ENCODE measurements around the gene PDK1. TPM values are rescaled to one million over a fixed set of nuclear protein-coding genes. Genes with fewer than 3 reads are reported as not detected.

Gene PDK1
- total RNA-seq, 1 donor: 26.8 TPM

DNA sequence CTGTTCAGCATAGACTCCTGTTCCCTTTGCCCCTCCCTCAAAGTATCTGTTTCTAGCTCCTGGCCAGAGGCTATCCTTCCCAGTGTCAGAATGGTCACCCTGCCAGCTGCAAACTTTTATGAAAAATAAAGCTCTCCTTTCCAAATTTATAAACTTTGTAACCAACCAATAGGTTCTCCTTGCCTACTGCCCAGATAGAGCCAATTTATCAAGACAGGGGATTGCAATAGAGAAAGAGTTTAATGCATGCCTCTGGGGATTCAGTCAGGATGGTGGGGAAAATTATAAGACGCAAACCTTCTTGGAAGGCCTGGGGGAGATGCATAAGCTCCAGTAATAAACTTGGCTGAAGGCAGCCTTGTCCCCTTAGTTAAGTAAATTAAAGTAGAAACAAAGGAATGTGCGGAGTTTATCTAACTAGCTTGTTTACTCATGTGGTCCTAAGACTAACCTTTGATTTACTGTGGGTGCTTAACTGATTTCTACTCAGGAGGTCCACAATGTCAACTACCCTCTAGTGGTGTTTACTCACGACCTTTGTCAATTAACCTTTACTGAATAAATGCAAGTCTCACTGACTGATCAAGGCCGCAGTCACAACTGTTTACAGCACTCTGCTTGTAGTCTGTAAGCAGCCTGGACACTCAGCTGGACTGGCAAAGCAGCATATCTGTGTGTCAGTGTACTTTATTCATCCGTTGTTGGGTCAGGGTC is 42.9 kb upstream of the PDK1 start:
- Histone ChIP-seq H3K79me2 (ENCODE audit: insufficient read depth, low read length) (no peaks in the 10 kb centered on the region), H3K36me3 (ENCODE audit: insufficient read depth, low read length) (no peaks in the 10 kb centered on the region), H3K4me1 (ENCODE audit: insufficient read depth, low read length) (no peaks in the 10 kb centered on the region), H3K27me3 (ENCODE audit: insufficient read depth, low read length) (no peaks in the 10 kb centered on the region), H3K4me3 (ENCODE audit: insufficient read depth, low read length) (no peak overlapping the region), H2AFZ (ENCODE audit: low read length) (no peak overlapping the region), H3K4me2 (ENCODE audit: insufficient read depth, low read length) (no peak overlapping the region), H3K9me3 (ENCODE audit: low read depth, low read length) (peaks cover 12% of the 10 kb centered on the region), H4K20me1 (ENCODE audit: insufficient read depth, low read length) (no peaks in the 10 kb centered on the region), H3K27ac (ENCODE audit: low read depth, low read length) (no peak overlapping the region)
- TF ChIP-seq, protein P1, sequence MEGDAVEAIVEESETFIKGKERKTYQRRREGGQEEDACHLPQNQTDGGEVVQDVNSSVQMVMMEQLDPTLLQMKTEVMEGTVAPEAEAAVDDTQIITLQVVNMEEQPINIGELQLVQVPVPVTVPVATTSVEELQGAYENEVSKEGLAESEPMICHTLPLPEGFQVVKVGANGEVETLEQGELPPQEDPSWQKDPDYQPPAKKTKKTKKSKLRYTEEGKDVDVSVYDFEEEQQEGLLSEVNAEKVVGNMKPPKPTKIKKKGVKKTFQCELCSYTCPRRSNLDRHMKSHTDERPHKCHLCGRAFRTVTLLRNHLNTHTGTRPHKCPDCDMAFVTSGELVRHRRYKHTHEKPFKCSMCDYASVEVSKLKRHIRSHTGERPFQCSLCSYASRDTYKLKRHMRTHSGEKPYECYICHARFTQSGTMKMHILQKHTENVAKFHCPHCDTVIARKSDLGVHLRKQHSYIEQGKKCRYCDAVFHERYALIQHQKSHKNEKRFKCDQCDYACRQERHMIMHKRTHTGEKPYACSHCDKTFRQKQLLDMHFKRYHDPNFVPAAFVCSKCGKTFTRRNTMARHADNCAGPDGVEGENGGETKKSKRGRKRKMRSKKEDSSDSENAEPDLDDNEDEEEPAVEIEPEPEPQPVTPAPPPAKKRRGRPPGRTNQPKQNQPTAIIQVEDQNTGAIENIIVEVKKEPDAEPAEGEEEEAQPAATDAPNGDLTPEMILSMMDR (IDR thresholded peaks at IDR 0.05; ENCODE audit: extremely low read depth, low read depth, low read length): no peak
- no peak for DNase-seq (ENCODE audit: insufficient read length, low spot score, missing footprints)

DNA sequence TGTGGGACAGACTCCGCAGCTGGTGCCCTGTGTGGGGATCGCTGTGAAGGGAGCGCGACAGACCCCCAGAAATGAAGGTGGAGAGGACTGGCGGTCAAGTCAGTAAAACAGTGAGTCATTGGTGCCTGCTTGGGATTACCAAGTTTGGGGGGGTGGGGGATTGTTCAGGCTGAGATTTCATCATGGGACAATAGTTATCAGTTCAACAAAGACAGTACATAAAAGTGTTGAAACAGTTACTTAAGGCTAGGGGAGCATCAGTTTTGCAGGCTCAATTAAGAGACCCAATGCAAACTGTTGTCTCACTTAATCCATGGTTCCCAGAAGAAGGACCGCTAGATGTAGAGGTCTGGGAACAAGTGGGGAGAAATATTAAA is 42.4 kb upstream of the PDK1 start:
- Histone ChIP-seq H4K20me1 (ENCODE audit: insufficient read depth, low read length) (no peaks in the 10 kb centered on the region), H3K4me3 (ENCODE audit: insufficient read depth, low read length) (no peak overlapping the region), H3K27ac (ENCODE audit: low read depth, low read length) (no peak overlapping the region), H3K9me3 (ENCODE audit: low read depth, low read length) (peaks cover 12% of the 10 kb centered on the region), H3K79me2 (ENCODE audit: insufficient read depth, low read length) (no peaks in the 10 kb centered on the region), H2AFZ (ENCODE audit: low read length) (no peak overlapping the region), H3K4me1 (ENCODE audit: insufficient read depth, low read length) (no peaks in the 10 kb centered on the region), H3K27me3 (ENCODE audit: insufficient read depth, low read length) (no peaks in the 10 kb centered on the region), H3K4me2 (ENCODE audit: insufficient read depth, low read length) (no peak overlapping the region), H3K36me3 (ENCODE audit: insufficient read depth, low read length) (no peaks in the 10 kb centered on the region)
- no peak for DNase-seq (ENCODE audit: insufficient read length, low spot score, missing footprints)
- TF ChIP-seq, protein P1 (IDR thresholded peaks at IDR 0.05; ENCODE audit: extremely low read depth, low read depth, low read length): no peak

DNA sequence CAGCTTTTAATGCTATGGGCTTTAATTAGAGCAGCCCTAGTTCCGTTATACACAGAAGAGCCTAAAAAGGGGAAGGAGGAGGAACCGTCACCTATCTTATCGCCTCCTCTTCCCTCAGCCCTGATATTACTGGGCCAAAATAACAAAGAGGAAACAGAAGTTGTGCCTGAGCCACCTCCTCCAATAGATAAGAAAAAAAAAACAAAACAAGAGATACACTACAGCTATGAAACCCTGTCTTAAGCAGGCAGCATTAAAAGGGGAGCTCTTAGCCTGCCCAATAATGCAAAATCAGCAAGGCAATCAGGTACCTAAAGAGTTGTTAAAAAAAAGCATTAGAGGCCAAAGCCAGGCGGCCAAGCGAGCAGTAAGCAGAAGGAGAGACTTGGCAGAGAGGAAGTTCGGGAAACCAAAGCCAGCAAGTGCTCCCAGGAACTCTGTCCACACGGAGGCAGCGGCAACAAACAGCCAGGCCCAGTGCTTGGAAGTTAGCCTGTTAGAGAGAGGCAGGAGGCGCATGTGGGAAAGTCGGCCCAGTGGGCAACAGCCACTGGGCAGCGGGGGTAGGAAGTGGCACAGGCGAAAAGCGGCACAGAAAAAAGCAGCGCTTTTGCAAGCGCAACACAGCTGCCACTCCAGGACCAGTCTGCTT is 41.8 kb upstream of the PDK1 start:
- Histone ChIP-seq H4K20me1 (ENCODE audit: insufficient read depth, low read length) (no peaks in the 10 kb centered on the region), H3K9me3 (ENCODE audit: low read depth, low read length) (peaks cover 12% of the 10 kb centered on the region), H3K79me2 (ENCODE audit: insufficient read depth, low read length) (no peaks in the 10 kb centered on the region), H3K4me3 (ENCODE audit: insufficient read depth, low read length) (no peak overlapping the region), H3K27me3 (ENCODE audit: insufficient read depth, low read length) (no peaks in the 10 kb centered on the region), H3K27ac (ENCODE audit: low read depth, low read length) (no peak overlapping the region), H3K36me3 (ENCODE audit: insufficient read depth, low read length) (no peaks in the 10 kb centered on the region), H2AFZ (ENCODE audit: low read length) (no peak overlapping the region), H3K4me1 (ENCODE audit: insufficient read depth, low read length) (no peaks in the 10 kb centered on the region), H3K4me2 (ENCODE audit: insufficient read depth, low read length) (no peak overlapping the region)
- TF ChIP-seq, protein P1 (IDR thresholded peaks at IDR 0.05; ENCODE audit: extremely low read depth, low read depth, low read length): no peak
- DNase-seq (ENCODE audit: insufficient read length, low spot score, missing footprints): no peak

DNA sequence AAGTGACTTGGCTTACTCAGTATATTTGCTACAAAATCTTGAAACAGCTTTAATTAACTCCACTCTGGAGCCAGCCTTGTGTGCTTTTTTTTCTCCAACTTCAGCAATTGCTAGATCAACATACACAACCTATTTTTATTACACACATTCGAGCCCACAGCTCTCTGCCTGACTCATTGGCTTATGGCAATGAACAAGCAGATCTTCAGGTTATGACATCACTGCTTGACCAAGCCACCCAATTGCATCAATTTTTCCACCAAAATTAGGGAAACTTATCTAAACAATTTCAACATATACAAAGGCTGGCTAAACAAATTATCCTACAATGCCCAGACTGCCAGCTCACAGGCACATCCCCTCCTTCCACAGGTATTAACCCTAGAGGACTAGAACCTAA is 39.6 kb upstream of the PDK1 start:
- TF ChIP-seq, protein P1 (IDR thresholded peaks at IDR 0.05; ENCODE audit: extremely low read depth, low read depth, low read length): no peak
- H3K4me2 ChIP-seq (ENCODE audit: insufficient read depth, low read length): no peak overlapping the region
- H3K9me3 ChIP-seq (ENCODE audit: low read depth, low read length): peaks cover 12% of the 10 kb centered on the region
- no peak overlapping the region for H3K27ac ChIP-seq (ENCODE audit: low read depth, low read length)
- H4K20me1 ChIP-seq (ENCODE audit: insufficient read depth, low read length): no peaks in the 10 kb centered on the region
- H2AFZ ChIP-seq (ENCODE audit: low read length): no peak overlapping the region
- no peaks in the 10 kb centered on the region for H3K4me1 ChIP-seq (ENCODE audit: insufficient read depth, low read length)
- H3K79me2 ChIP-seq (ENCODE audit: insufficient read depth, low read length): no peaks in the 10 kb centered on the region
- no peak for DNase-seq (ENCODE audit: insufficient read length, low spot score, missing footprints)
- no peaks in the 10 kb centered on the region for H3K27me3 ChIP-seq (ENCODE audit: insufficient read depth, low read length)
- no peak overlapping the region for H3K4me3 ChIP-seq (ENCODE audit: insufficient read depth, low read length)
- H3K36me3 ChIP-seq (ENCODE audit: insufficient read depth, low read length): no peaks in the 10 kb centered on the region
